IPS-18c (cell line): Measurements from ENCODE around the gene ASMTL.
"Not testable (repeated sequence)": the region's sequence is repeated elsewhere in the genome, so short reads cannot be mapped to it uniquely, and the experiment has no call there.

Experiments
- H3K4me3 ChIP-seq: 2 replicates; pipeline ENCODE4 v1.7.0; 2013; ENCODE audit warnings: low read depth, mild to moderate bottlenecking, low read length, moderate library complexity; ENCODE audit not compliant: insufficient read depth
- H3K9me3 ChIP-seq: one replicate; pipeline ENCODE4 v1.6.1; 2013; ENCODE audit warnings: mild to moderate bottlenecking, low read length, moderate library complexity; ENCODE audit not compliant: control insufficient read depth, insufficient read depth

ASMTL gene

GRCh38 chrX:1423215-1423614, 29.5 kb downstream of the ASMTL start:
- H3K4me3 ChIP-seq, result no peak overlapping the region
- H3K9me3 ChIP-seq, result peaks cover 4% of the 10 kb centered on the region

- Histone ChIP-seq H3K4me3 (no peak overlapping the region), H3K9me3 (peaks cover 4% of the 10 kb centered on the region)
Observed at GRCh38 chrX:1422135-1422465, 30.6 kb downstream of the ASMTL start.

GRCh38 chrX:1421433-1422134, 31.1 kb downstream of the ASMTL start:
- Histone ChIP-seq H3K4me3 (no peak overlapping the region), H3K9me3 (peaks cover 4% of the 10 kb centered on the region)

GRCh38 chrX:1420371-1420770, 32.3 kb downstream of the ASMTL start:
- H3K4me3 ChIP-seq, result no peak overlapping the region
- peaks cover 4% of the 10 kb centered on the region for H3K9me3 ChIP-seq

- no peak overlapping the region for H3K4me3 ChIP-seq
- peaks cover 4% of the 10 kb centered on the region for H3K9me3 ChIP-seq
Observed at GRCh38 chrX:1419545-1420355, 33.0 kb downstream of the ASMTL start.

GRCh38 chrX:1418901-1419544, 33.7 kb downstream of the ASMTL start:
- Histone ChIP-seq H3K4me3 (no peak overlapping the region), H3K9me3 (peaks cover 4% of the 10 kb centered on the region)

GRCh38 chrX:1417921-1418771, 34.6 kb downstream of the ASMTL start:
- Histone ChIP-seq H3K4me3 (no peak overlapping the region), H3K9me3 (peaks cover 4% of the 10 kb centered on the region)

- no peaks in the 10 kb centered on the region for H3K9me3 ChIP-seq
- H3K4me3 ChIP-seq, result no peak overlapping the region
Observed at GRCh38 chrX:1416965-1417760, 35.5 kb downstream of the ASMTL start.

GRCh38 chrX:1416327-1416784, 36.4 kb downstream of the ASMTL start:
- H3K9me3 ChIP-seq, result no peaks in the 10 kb centered on the region

GRCh38 chrX:1412551-1413161, 40.1 kb downstream of the ASMTL start:
- H3K9me3 ChIP-seq, result no peaks in the 10 kb centered on the region
- H3K4me3 ChIP-seq, result no peak overlapping the region

More at GRCh38 chrX:1416327-1416784, 36.4 kb downstream of the ASMTL start:
- no peak overlapping the region for H3K4me3 ChIP-seq

GRCh38 chrX:1411326-1411725, 41.4 kb downstream of the ASMTL start:
- no peak overlapping the region for H3K4me3 ChIP-seq
- H3K9me3 ChIP-seq, result no peaks in the 10 kb centered on the region

- no peaks in the 10 kb centered on the region for H3K9me3 ChIP-seq
- H3K4me3 ChIP-seq, result no peak overlapping the region
Observed at GRCh38 chrX:1407035-1407434, 45.7 kb downstream of the ASMTL start.

- not testable (repeated sequence) for H3K4me3 ChIP-seq, H3K9me3 ChIP-seq
Observed at GRCh38 chrX:1405769-1406168, 46.9 kb downstream of the ASMTL start.

GRCh38 chrX:1403867-1404266, 48.8 kb downstream of the ASMTL start:
- not testable (repeated sequence) for H3K4me3 ChIP-seq, H3K9me3 ChIP-seq

- no peaks in the 10 kb centered on the region for H3K9me3 ChIP-seq
- H3K4me3 ChIP-seq, result no peak overlapping the region
Observed at GRCh38 chrX:1403228-1403627, 49.5 kb downstream of the ASMTL start.
